Hepatocyte (in vitro differentiated cells): ENCODE data around the gene SYPL2. TPM values are rescaled to one million over a fixed set of nuclear protein-coding genes. Genes with fewer than 3 reads are reported as not detected.

Source experiments
- DNase-seq: peaks from one replicate; pipeline ENCODE4 v3.0.0-alpha.2; 2016; ENCODE audit warnings: low spot score
- H2AFZ ChIP-seq: fragments of 200-600 bp; sonication (generic); 2 replicates; pipeline ENCODE4 v1.6.0; 2016; ENCODE audit warnings: antibody characterized with exemption, mild to moderate bottlenecking
- H3K27ac ChIP-seq: fragments of 200-600 bp; sonication (generic); 2 replicates; pipeline ENCODE4 v1.5.1; 2016; ENCODE audit warnings: mild to moderate bottlenecking
- H3K27me3 ChIP-seq: fragments of 200-600 bp; sonication (generic); 2 replicates; pipeline ENCODE4 v1.6.1; 2016
- H3K36me3 ChIP-seq: fragments of 200-600 bp; sonication (generic); replicated peaks from 2 replicates; pipeline ENCODE4 v1.5.1; 2016; ENCODE audit warnings: low read depth; ENCODE audit not compliant: insufficient read depth
- H3K4me1 ChIP-seq: fragments of 200-600 bp; sonication (generic); 2 replicates; pipeline ENCODE4 v1.5.1; 2016; ENCODE audit warnings: mild to moderate bottlenecking, moderate library complexity; ENCODE audit not compliant: insufficient read depth
- H3K4me2 ChIP-seq: fragments of 200-600 bp; sonication (generic); 2 replicates; pipeline ENCODE4 v1.6.0; 2016
- H3K4me3 ChIP-seq: fragments of 200-600 bp; sonication (generic); 2 replicates; pipeline ENCODE4 v1.5.1; 2016; ENCODE audit warnings: mild to moderate bottlenecking
- H3K79me2 ChIP-seq: fragments of 200-600 bp; sonication (generic); 2 replicates; pipeline ENCODE4 v1.6.0; 2017; ENCODE audit warnings: mild to moderate bottlenecking
- H3K9me2 ChIP-seq: fragments of 200-600 bp; sonication (generic); replicated peaks from 2 replicates; pipeline ENCODE4 v1.6.0; 2017; ENCODE audit warnings: mild to moderate bottlenecking; ENCODE audit not compliant: insufficient read depth
- H3K9me3 ChIP-seq: fragments of 200-600 bp; sonication (generic); 2 replicates; pipeline ENCODE4 v1.5.1; 2016; ENCODE audit warnings: low read depth, mild to moderate bottlenecking
- H4K20me1 ChIP-seq: fragments of 200-600 bp; sonication (generic); 2 replicates; pipeline ENCODE4 v1.6.0; 2016; ENCODE audit warnings: mild to moderate bottlenecking; ENCODE audit not compliant: insufficient read depth, poor library complexity, severe bottlenecking
- EZH2 ChIP-seq: fragments of 200-600 bp; sonication (generic); IDR thresholded peaks from 2 replicates; pipeline ENCODE4 v1.6.1; 2016; ENCODE audit warnings: antibody characterized with exemption, mild to moderate bottlenecking, borderline replicate concordance
- EZH2phosphoT487 ChIP-seq: fragments of 200-600 bp; sonication (generic); IDR thresholded peaks from one replicate; pipeline ENCODE4 v1.6.1; 2018; ENCODE audit warnings: antibody characterized with exemption, mild to moderate bottlenecking, low read depth, moderate library complexity; ENCODE audit not compliant: unreplicated experiment, severe bottlenecking
- WGBS: methylation state at CpG from one replicate; pipeline ENCODE4 v1.1.6; 2016; ENCODE audit warnings: low lambda C conversion rate; ENCODE audit errors: missing lambda C conversion rate; 5-methylcytosine and 5-hydroxymethylcytosine counted together
- polyA plus RNA-seq: library from polyadenylated mRNA; unstranded; fragments of >200 nt; fragmentation: Nextera tagmentation; extraction: Ambion mirVana; gene quantifications from 2 replicates; pipeline ENCODE4 v1.2.1, GENCODE V29; 2016
- total RNA-seq: library from RNA; depleted of rRNA; stranded (reverse); fragments of >200 nt; gene quantifications from 2 replicates; pipeline ENCODE4 v1.2.3, GENCODE V29; 2014
- TF ChIP-seq, protein P1 (sequence below): fragments of 200-600 bp; sonication (generic); IDR thresholded peaks from 2 replicates; pipeline ENCODE4 v1.5.1; 2016; ENCODE audit warnings: antibody characterized with exemption, mild to moderate bottlenecking; ENCODE audit not compliant: poor library complexity

Gene SYPL2
- total and polyA plus RNA-seq, 2 experiments from 2014 or later: 2.0 to 3.0 TPM

DNA sequence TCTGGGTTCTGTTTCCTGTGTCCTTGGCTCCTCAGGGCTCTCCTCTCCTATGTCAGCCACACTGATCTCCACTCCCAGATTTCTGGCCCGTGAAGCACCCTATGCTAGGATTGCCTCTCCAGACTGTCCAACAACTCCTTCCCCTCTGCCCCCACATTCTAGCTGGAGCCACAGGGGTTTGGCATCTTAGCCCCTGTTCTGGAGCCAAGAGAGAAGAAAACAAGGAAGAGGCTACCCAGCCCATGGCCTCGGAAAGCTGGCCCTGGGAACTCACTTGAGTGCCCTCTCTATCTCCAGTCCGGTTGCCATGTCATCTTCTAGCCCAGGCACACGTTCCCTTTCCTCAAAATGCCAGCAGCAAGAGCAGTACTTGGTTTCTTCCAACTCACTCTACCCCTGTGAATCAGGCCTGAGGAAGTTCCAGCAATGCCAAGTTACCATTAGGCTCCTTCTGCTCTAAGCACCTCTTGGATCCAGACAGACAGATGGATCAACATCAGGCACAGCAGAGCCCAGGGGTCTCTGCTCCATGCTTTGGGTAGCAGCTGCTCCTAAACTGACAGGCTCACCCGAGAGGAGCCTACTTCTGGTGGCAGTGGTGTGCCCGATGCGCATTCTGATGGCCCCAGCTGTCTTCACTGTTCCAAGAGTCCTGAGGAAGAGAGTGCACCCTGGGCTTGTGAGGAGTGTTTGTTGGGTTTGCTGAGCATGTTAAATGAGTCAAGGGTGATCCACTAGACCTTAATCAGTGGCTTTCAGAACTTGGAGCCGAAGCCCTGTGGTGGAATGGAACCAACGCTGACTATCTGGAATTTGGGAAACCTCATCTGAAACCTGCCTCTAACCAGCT lies 61.7 kb downstream of the SYPL2 start:
- no peak overlapping the region for H3K27ac ChIP-seq
- no peaks in the 10 kb centered on the region for H4K20me1 ChIP-seq
- no peaks in the 10 kb centered on the region for H3K27me3 ChIP-seq
- H3K9me2 ChIP-seq: no peaks in the 10 kb centered on the region
- no peak for DNase-seq
- no peaks in the 10 kb centered on the region for H3K9me3 ChIP-seq
- H3K4me3 ChIP-seq: no peak overlapping the region
- H3K4me1 ChIP-seq: peaks cover 4% of the 10 kb centered on the region
- no peaks in the 10 kb centered on the region for H3K36me3 ChIP-seq
- H3K79me2 ChIP-seq: no peaks in the 10 kb centered on the region
- H3K4me2 ChIP-seq: no peak overlapping the region
- 90% methylated on average over 9 of the region's 9 CpGs for WGBS
- H2AFZ ChIP-seq: no peak overlapping the region
- TF ChIP-seq EZH2 (no peak), EZH2phosphoT487 (no peak)
- TF ChIP-seq, protein P1, sequence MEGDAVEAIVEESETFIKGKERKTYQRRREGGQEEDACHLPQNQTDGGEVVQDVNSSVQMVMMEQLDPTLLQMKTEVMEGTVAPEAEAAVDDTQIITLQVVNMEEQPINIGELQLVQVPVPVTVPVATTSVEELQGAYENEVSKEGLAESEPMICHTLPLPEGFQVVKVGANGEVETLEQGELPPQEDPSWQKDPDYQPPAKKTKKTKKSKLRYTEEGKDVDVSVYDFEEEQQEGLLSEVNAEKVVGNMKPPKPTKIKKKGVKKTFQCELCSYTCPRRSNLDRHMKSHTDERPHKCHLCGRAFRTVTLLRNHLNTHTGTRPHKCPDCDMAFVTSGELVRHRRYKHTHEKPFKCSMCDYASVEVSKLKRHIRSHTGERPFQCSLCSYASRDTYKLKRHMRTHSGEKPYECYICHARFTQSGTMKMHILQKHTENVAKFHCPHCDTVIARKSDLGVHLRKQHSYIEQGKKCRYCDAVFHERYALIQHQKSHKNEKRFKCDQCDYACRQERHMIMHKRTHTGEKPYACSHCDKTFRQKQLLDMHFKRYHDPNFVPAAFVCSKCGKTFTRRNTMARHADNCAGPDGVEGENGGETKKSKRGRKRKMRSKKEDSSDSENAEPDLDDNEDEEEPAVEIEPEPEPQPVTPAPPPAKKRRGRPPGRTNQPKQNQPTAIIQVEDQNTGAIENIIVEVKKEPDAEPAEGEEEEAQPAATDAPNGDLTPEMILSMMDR: no peak

DNA sequence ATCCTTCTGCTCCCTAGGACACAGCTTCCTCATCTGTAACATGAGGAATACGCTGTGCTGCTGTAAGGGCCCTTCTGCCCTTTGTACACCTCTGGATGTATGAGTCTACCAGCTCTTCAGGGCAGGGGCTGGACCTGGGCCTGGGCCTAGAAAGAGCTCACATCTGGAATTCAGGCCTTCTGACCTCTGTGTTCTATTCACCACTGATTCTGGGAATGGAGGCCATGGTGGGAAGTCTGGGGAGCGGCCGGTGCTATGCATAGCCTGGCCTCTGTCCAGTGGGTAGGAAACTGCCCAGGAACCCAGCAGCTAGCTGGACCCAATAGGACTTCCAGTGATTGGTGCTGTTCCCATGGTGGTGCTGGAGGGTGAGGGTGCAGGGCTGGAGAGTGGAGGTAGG lies 62.4 kb downstream of the SYPL2 start:
- H3K27ac ChIP-seq: no peak overlapping the region
- no peak for DNase-seq
- no peaks in the 10 kb centered on the region for H3K27me3 ChIP-seq
- no peaks in the 10 kb centered on the region for H3K79me2 ChIP-seq
- H3K9me2 ChIP-seq: no peaks in the 10 kb centered on the region
- H3K4me1 ChIP-seq: peaks cover 4% of the 10 kb centered on the region
- no peak overlapping the region for H3K4me2 ChIP-seq
- H3K36me3 ChIP-seq: no peaks in the 10 kb centered on the region
- TF ChIP-seq EZH2: no peak
- no peak for TF ChIP-seq EZH2phosphoT487
- TF ChIP-seq, protein P1: no peak
- WGBS: 93% methylated on average over 3 of the region's 3 CpGs
- H4K20me1 ChIP-seq: no peaks in the 10 kb centered on the region
- H2AFZ ChIP-seq: no peak overlapping the region
- H3K9me3 ChIP-seq: no peaks in the 10 kb centered on the region
- H3K4me3 ChIP-seq: no peak overlapping the region

- Histone ChIP-seq H3K27me3 (no peaks in the 10 kb centered on the region), H3K9me2 (no peaks in the 10 kb centered on the region), H3K79me2 (no peaks in the 10 kb centered on the region), H3K36me3 (no peaks in the 10 kb centered on the region), H2AFZ (no peak overlapping the region), H4K20me1 (no peaks in the 10 kb centered on the region), H3K27ac (no peak overlapping the region), H3K4me1 (peaks cover 4% of the 10 kb centered on the region), H3K9me3 (no peaks in the 10 kb centered on the region), H3K4me3 (no peak overlapping the region), H3K4me2 (no peak overlapping the region)
- TF ChIP-seq, protein P1: no peak
- TF ChIP-seq EZH2phosphoT487: no peak
- no peak for TF ChIP-seq EZH2
- 69% methylated on average over 8 of the region's 8 CpGs for WGBS
- no peak for DNase-seq
These were observed 63.6 kb downstream of the SYPL2 start for GRCh38 chr1:109529881-109530456.
